GM12873 (cell line): ENCODE results near the gene PAPPA.

Experiments used
- CTCF ChIP-seq: IDR thresholded peaks from 2 replicates; pipeline ENCODE4 v1.5.1; 2012; ENCODE audit warnings: low read depth, mild to moderate bottlenecking, moderate library complexity, low read length, control low read depth; ENCODE audit not compliant: insufficient read depth; ENCODE audit errors: missing control alignments

The PAPPA gene

GRCh38 chr9:116390303-116391228, 237.0 kb downstream of the PAPPA start:
- no peak for TF ChIP-seq CTCF

GRCh38 chr9:116391306-116391900, 237.8 kb downstream of the PAPPA start:
- no peak for TF ChIP-seq CTCF

GRCh38 chr9:116393198-116393597, 239.6 kb downstream of the PAPPA start:
- no peak for TF ChIP-seq CTCF

GRCh38 chr9:116394070-116394469, 240.5 kb downstream of the PAPPA start:
- TF ChIP-seq CTCF = no peak

- no peak for TF ChIP-seq CTCF
Measured at GRCh38 chr9:116394894-116395698, 241.5 kb downstream of the PAPPA start.

- no peak for TF ChIP-seq CTCF
Measured at GRCh38 chr9:116395699-116396037, 242.1 kb downstream of the PAPPA start.

GRCh38 chr9:116403171-116403570, 249.6 kb downstream of the PAPPA start:
- no peak for TF ChIP-seq CTCF
